HepG2 (cell line): ENCODE measurements around the gene GFRA1. TPM values are rescaled to one million over a fixed set of nuclear protein-coding genes. Genes with fewer than 3 reads are reported as not detected.

Source experiments
- polyA plus RNA-seq, 8 experiments: library from polyadenylated mRNA; depleted of rRNA in 3 of 8; stranded (reverse) in 7 of 8; unstranded in 1 of 8; fragments of >200 nt; fragmentation: Illumina TruSeq in 4 of 8; extraction: Trizol in 4 of 8; gene quantifications; 2 replicates each; pipeline versions ENCODE4 v1.2.1 to v1.2.3, GENCODE V29; 2011 to 2016; ENCODE audit warnings: low read depth in 4 of 8, missing spikeins in 1 of 8, mixed read lengths in 1 of 8; ENCODE audit not compliant: insufficient read depth in 1 of 8
- total RNA-seq, 5 experiments: library from RNA; depleted of rRNA; stranded (reverse); fragments of >200 nt; fragmentation: Illumina TruSeq; extraction: Trizol; gene quantifications; 2 replicates each; pipeline ENCODE4 v1.2.3, GENCODE V29; 2016; ENCODE audit warnings: low read depth in 1 of 5

The GFRA1 gene
- total and polyA plus RNA-seq, 2 of the 13 experiments (the other 11 are each of a cell fraction or from before 2014, with no cell fraction given), result not detected

Other genes with a start within 250 kb of the GFRA1 start
- not detected in 2 replicates for gene CCDC172, start 51.2 kb upstream of the GFRA1 start, total RNA-seq (2016; rRNA removed; fragmentation: Illumina TruSeq; extraction: Trizol)
- gene CCDC172, start 51.2 kb upstream of the GFRA1 start, polyA plus RNA-seq (2011; rRNA removed), result not detected in 2 replicates
- not detected in 2 replicates for gene PNLIPRP3, start 154.6 kb upstream of the GFRA1 start, total RNA-seq (2016; rRNA removed; fragmentation: Illumina TruSeq; extraction: Trizol)
- gene PNLIPRP3, start 154.6 kb upstream of the GFRA1 start, polyA plus RNA-seq (2011; rRNA removed), result not detected in 2 replicates